Upper lobe of left lung (tissue), 4 donors: ENCODE results near the gene PLA2G4B.
A peak's percentile ranks its signal among the peaks of the same experiment; 100 is the strongest.

ENCODE experiments used
- CTCF ChIP-seq, 6 experiments: fragments of 450-650 bp in 4 of 6; fragments of 200-600 bp in 2 of 6; sonication (generic) in 2 of 6; IDR thresholded peaks; one replicate each; pipeline ENCODE4 v1.5.1; 2016 to 2019; ENCODE audit warnings: antibody characterized with exemption in 6 of 6
- EP300 ChIP-seq, 4 donors: sonication (generic); formaldehyde crosslinking; IDR thresholded peaks; one replicate each; pipeline ENCODE4 v1.5.1; 2017; ENCODE audit warnings: antibody characterized with exemption in 4 of 4, control low read depth in 2 of 4
- POLR2A ChIP-seq, 4 donors: fragments of 450-650 bp; IDR thresholded peaks; one replicate each; pipeline ENCODE4 v1.5.1; 2016 to 2017; ENCODE audit warnings: antibody characterized with exemption in 4 of 4, mild to moderate bottlenecking in 2 of 4

GRCh38 chr15:41827880-41828806 lies 10.5 kb upstream of the PLA2G4B start, which contains the start of gene JMJD7:
- TF ChIP-seq CTCF (IDR thresholded peaks at IDR 0.05) (peak in 2 of 6 experiments; percentile 4 to 9), POLR2A (IDR thresholded peaks at IDR 0.05) (peak in 3 of 4 donors; percentile 65 to 88 (median 83)), EP300 (IDR thresholded peaks at IDR 0.05) (no peak)
